ENCODE results near the gene PRPS1. TPM values are rescaled to one million over a fixed set of nuclear protein-coding genes. Genes with fewer than 3 reads are reported as not detected.

Gene PRPS1
- total and polyA plus RNA-seq, 9 of the 15 experiments (the other 6 are each of a cell fraction or from before 2014, with no cell fraction given) = 47.8 to 175 (median 79.6) TPM

DNA sequence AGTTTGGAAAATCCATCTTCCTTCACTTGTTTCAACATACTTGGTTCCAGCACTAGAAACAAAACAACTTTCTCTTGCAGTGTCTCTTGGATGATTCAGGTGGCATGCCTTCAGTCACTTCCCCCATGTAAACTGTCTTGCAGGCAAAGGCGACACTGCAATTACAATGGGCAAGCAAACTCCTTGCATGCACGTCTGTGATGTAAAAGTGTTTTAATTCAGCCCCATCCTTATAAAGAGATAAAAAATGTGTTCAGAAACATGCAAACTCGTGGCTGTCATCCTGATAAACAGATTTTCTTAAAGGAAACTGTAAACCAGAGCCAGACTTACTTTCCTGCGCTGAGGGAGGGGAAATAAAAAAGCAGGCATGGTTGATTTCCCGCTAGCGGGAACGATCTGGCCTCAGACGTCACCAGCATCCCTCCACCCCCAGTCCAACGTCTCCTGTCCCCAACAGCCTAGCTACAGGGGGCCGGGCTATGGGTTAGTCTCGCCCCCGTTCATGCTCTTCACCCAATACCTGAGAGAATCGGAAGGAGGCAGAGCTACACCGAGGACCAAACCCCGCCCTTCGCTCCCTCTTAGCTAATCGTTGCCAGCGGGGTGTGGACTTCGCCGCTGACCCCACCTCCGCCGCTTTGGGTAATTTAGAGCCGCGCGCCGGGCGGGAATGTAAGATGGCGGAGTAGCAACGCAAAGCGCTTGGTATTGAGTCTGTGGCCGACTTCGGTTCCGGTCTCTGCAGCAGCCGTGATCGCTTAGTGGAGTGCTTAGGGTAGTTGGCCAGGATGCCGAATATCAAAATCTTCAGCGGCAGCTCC, at the start of gene PRPS1 (continued):
- TF ChIP-seq TAF7 (tag; IDR thresholded peaks at IDR 0.05) (peak; percentile 28; the same call in 1 of the 2 replicates), ELF4 (CRISPR knock-in tag; IDR thresholded peaks at IDR 0.05) (no peak), SMAD3 (CRISPR knock-in tag; conservative IDR thresholded peaks at IDR 0.05) (no peak)

DNA sequence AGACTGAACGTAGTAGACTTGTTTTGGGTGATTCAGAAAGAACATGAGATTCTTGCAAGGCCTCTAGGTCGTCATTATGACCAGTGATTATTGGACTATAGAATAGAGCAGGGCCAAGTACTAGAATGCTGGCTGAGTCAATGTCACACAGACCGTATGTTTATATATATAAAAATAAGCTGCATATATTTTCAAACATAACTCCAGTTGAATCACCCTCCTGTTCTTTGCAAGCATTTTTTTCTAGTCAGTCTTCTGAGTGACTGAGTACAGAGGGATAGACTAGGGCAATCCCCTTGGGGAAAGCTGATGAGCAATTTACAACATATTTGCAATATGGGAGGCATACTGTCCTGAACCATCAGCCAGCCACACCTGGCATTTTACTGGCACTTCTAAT, 48.4 kb upstream of the PRPS1 start:
- H3K4me2 ChIP-seq (ENCODE audit: insufficient read depth, low read length) = no peak overlapping the region
- no TSS peak for BruUV-seq (replicated peaks)
- ChIA-PET CTCF (ENCODE audit: low intra/inter-chr PET ratio) (no interaction called here), POLR2A (interaction anchor here (1.2 kb wide), 1 partner anchor 52 kb away, joined by 4 read pairs; no protein-coding TSS in a partner anchor)
- WGBS (ENCODE audit: insufficient coverage, low coverage, missing lambda C conversion rate) = 19% methylated on average over 3 of the region's 3 CpGs
- H2AFZ ChIP-seq (ENCODE audit: low read depth, low read length) = no peak overlapping the region
- 0 out of 5 replicates have a peak, but pooled peaks cover 0 to 3% of the 10 kb centered on the region in 2 experiments for H3K27me3 ChIP-seq (ENCODE audit: control insufficient read depth in 2 of 2, insufficient read depth in 2 of 2, low read length in 2 of 2)
- no peaks in the 10 kb centered on the region; the same call in 1 of the 2 replicates for H4K20me1 ChIP-seq (replicated peaks; ENCODE audit: control insufficient read depth, insufficient read depth, low read length)
- no peaks in the 10 kb centered on the region for H3K36me3 ChIP-seq (ENCODE audit: control insufficient read depth, insufficient read depth, low read length)
- in situ Hi-C loops (cut with MboI) = no loop called here
- H3K9me3 ChIP-seq (replicated peaks; ENCODE audit: control insufficient read depth, insufficient read depth, low read depth, low read length) = no peaks in the 10 kb centered on the region; the same call in 1 of the 2 replicates
- intact Hi-C loops (cut with micrococcal nuclease) = loop anchor here (5.0 kb wide), 1 partner anchor 47 kb away; the partner anchor contains the start of gene PRPS1
- H3K4me1 ChIP-seq (replicated peaks in 1 of 2; ENCODE audit: control insufficient read depth in 2 of 2, insufficient read depth in 2 of 2, low read length in 2 of 2) = peaks cover 4 to 13% of the 10 kb centered on the region in 2 experiments; a peak in 3 of 5 replicates
- no peak overlapping the region for H3K9ac ChIP-seq (ENCODE audit: insufficient read depth in 1 of 2, low read depth in 2 of 2, low read length in 2 of 2)
- no peaks in the 10 kb centered on the region for H3K79me2 ChIP-seq (ENCODE audit: control insufficient read depth, insufficient read depth, low read length)
- H3K9me1 ChIP-seq (ENCODE audit: control insufficient read depth, insufficient read depth, low read length) = no peaks in the 10 kb centered on the region
- FAIRE-seq = no peak
- DNase-seq (ENCODE audit: extremely low read depth in 1 of 4, low spot score in 3 of 4) = no peak
- H3K4me3 ChIP-seq = no peak overlapping the region
- no peak for ATAC-seq
- H3K27ac ChIP-seq (ENCODE audit: extremely low read depth, low read depth, low read length) = no peak overlapping the region
- TF ChIP-seq, protein P1, sequence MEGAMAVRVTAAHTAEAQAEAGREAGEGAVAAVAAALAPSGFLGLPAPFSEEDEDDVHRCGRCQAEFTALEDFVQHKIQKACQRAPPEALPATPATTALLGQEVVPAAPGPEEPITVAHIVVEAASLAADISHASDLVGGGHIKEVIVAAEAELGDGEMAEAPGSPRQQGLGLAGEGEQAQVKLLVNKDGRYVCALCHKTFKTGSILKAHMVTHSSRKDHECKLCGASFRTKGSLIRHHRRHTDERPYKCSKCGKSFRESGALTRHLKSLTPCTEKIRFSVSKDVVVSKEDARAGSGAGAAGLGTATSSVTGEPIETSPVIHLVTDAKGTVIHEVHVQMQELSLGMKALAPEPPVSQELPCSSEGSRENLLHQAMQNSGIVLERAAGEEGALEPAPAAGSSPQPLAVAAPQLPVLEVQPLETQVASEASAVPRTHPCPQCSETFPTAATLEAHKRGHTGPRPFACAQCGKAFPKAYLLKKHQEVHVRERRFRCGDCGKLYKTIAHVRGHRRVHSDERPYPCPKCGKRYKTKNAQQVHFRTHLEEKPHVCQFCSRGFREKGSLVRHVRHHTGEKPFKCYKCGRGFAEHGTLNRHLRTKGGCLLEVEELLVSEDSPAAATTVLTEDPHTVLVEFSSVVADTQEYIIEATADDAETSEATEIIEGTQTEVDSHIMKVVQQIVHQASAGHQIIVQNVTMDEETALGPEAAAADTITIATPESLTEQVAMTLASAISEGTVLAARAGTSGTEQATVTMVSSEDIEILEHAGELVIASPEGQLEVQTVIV (CRISPR knock-in tag; IDR thresholded peaks at IDR 0.05; ENCODE audit: borderline replicate concordance) = no peak
- TF ChIP-seq CBX5 (IDR thresholded peaks at IDR 0.05; ENCODE audit: borderline replicate concordance, low read depth) (no peak), THRAP3 (IDR thresholded peaks at IDR 0.05; ENCODE audit: borderline replicate concordance) (no peak), PRPF4 (IDR thresholded peaks at IDR 0.05; ENCODE audit: insufficient read depth, low read depth, low read length, poor library complexity, severe bottlenecking) (no peak), STAG1 (CRISPR knock-in tag; IDR thresholded peaks at IDR 0.05; ENCODE audit: borderline replicate concordance) (no peak)
- TF ChIP-seq, protein P2, sequence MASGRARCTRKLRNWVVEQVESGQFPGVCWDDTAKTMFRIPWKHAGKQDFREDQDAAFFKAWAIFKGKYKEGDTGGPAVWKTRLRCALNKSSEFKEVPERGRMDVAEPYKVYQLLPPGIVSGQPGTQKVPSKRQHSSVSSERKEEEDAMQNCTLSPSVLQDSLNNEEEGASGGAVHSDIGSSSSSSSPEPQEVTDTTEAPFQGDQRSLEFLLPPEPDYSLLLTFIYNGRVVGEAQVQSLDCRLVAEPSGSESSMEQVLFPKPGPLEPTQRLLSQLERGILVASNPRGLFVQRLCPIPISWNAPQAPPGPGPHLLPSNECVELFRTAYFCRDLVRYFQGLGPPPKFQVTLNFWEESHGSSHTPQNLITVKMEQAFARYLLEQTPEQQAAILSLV (tag; IDR thresholded peaks at IDR 0.05) = no peak
- TF ChIP-seq, protein P3, sequence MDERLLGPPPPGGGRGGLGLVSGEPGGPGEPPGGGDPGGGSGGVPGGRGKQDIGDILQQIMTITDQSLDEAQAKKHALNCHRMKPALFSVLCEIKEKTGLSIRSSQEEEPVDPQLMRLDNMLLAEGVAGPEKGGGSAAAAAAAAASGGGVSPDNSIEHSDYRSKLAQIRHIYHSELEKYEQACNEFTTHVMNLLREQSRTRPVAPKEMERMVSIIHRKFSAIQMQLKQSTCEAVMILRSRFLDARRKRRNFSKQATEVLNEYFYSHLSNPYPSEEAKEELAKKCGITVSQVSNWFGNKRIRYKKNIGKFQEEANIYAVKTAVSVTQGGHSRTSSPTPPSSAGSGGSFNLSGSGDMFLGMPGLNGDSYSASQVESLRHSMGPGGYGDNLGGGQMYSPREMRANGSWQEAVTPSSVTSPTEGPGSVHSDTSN (CRISPR knock-in tag; IDR thresholded peaks at IDR 0.05; ENCODE audit: low read depth) = no peak
- TF ChIP-seq, protein P3 (tag; conservative IDR thresholded peaks at IDR 0.05; ENCODE audit: low read depth) = no peak
